Nucleus accumbens (tissue), 56 donors: ENCODE data around the gene ANTKMT.
A peak's percentile ranks its signal among the peaks of the same experiment; 100 is the strongest.

Experiments
- DNase-seq, 56 donors: peaks; one replicate each; lab custom pipeline; 2025; lab: John Stamatoyannopoulos, UW

ANTKMT gene

GRCh38 chr16:725463-726187 lies 4.7 kb downstream of the ANTKMT start:
- peak in 1 of 56 donors; percentile 43 for DNase-seq

- no peak for DNase-seq
These were observed 5.2 kb downstream of the ANTKMT start for GRCh38 chr16:726188-726437.

GRCh38 chr16:726438-727290 lies 5.7 kb downstream of the ANTKMT start, which contains the start of the genes CCDC78 and HAGHL:
Gene CCDC78, minus strand, starts transcription at chr16:726443. Its CDS starts 76 bp downstream, at chr16:726367.
Gene HAGHL, plus strand, starts transcription at chr16:727106. Its CDS starts 404 bp downstream, at chr16:727510.
- peak in 44 of 56 donors; percentile 12 to 76 (median 48) for DNase-seq

- DNase-seq, result peak in 1 of 56 donors; percentile 54
These were observed 6.5 kb downstream of the ANTKMT start for GRCh38 chr16:727291-727977.

GRCh38 chr16:728131-728889 lies 7.4 kb downstream of the ANTKMT start:
- DNase-seq, result peak in 47 of 56 donors; percentile 19 to 82 (median 53)

GRCh38 chr16:728890-729744 lies 8.2 kb downstream of the ANTKMT start:
- peak in 26 of 56 donors; percentile 21 to 82 (median 46) for DNase-seq

- no peak for DNase-seq
These were observed 9.1 kb downstream of the ANTKMT start for GRCh38 chr16:729768-730665.

- DNase-seq, result no peak
These were observed 9.9 kb downstream of the ANTKMT start for GRCh38 chr16:730666-731509.

GRCh38 chr16:732332-732731 lies 11.4 kb downstream of the ANTKMT start:
- no peak for DNase-seq

- peak in 20 of 56 donors; percentile 15 to 71 (median 44) for DNase-seq
These were observed 12.0 kb downstream of the ANTKMT start for GRCh38 chr16:732936-733335.

- no peak for DNase-seq
These were observed 12.6 kb downstream of the ANTKMT start for GRCh38 chr16:733382-734207.

GRCh38 chr16:734208-734980 lies 13.4 kb downstream of the ANTKMT start:
- DNase-seq, result peak in 31 of 56 donors; percentile 16 to 87 (median 59)

- DNase-seq, result no peak
These were observed 14.3 kb downstream of the ANTKMT start for GRCh38 chr16:734981-735881.

- DNase-seq, result peak in 2 of 56 donors; percentile 20 to 22
These were observed 15.1 kb downstream of the ANTKMT start for GRCh38 chr16:735982-736453.
